Trophoblast cell (in vitro differentiated cells and primary cell): ENCODE data around the gene MRPL28.

Source experiments
- DNase-seq, 2 donors: peaks; one replicate each; pipeline ENCODE4 v3.0.0-alpha.2; 2016
- H2AFZ ChIP-seq: 2 replicates; pipeline ENCODE4 v1.6.1; 2013; ENCODE audit warnings: low read length, moderate library complexity, mild to moderate bottlenecking; ENCODE audit not compliant: insufficient read depth, poor library complexity
- H2AK5ac ChIP-seq: 2 replicates; pipeline ENCODE4 v1.6.1; 2013; ENCODE audit warnings: mild to moderate bottlenecking, low read length
- H2BK120ac ChIP-seq: 2 replicates; pipeline ENCODE4 v1.6.1; 2013; ENCODE audit warnings: low read length, mild to moderate bottlenecking, moderate library complexity; ENCODE audit not compliant: insufficient read depth, poor library complexity
- H2BK12ac ChIP-seq: 2 replicates; pipeline ENCODE4 v1.6.1; 2013; ENCODE audit warnings: mild to moderate bottlenecking, low read length, moderate library complexity
- H2BK5ac ChIP-seq: 2 replicates; pipeline ENCODE4 v1.6.1; 2013; ENCODE audit warnings: low read length, low read depth, moderate library complexity, mild to moderate bottlenecking; ENCODE audit not compliant: poor library complexity
- H3K14ac ChIP-seq: 2 replicates; pipeline ENCODE4 v1.6.1; 2013; ENCODE audit warnings: mild to moderate bottlenecking, low read length
- H3K18ac ChIP-seq: 2 replicates; pipeline ENCODE4 v1.6.1; 2013; ENCODE audit warnings: mild to moderate bottlenecking, low read length
- H3K23ac ChIP-seq: 2 replicates; pipeline ENCODE4 v1.6.1; 2013; ENCODE audit warnings: low read length
- H3K27ac ChIP-seq: 2 replicates; pipeline ENCODE4 v1.5.1; 2013; ENCODE audit warnings: low read depth, mild to moderate bottlenecking, inconsistent platforms, low read length, moderate library complexity
- H3K27me3 ChIP-seq: 2 replicates; pipeline ENCODE4 v1.6.1; 2013; ENCODE audit warnings: inconsistent platforms, mild to moderate bottlenecking, low read length, moderate library complexity; ENCODE audit not compliant: insufficient read depth
- H3K36me3 ChIP-seq, 2 experiments: 1 replicate in 1 of 2; 2 replicates in 1 of 2; pipeline ENCODE4 v1.6.1; 2013; ENCODE audit warnings: low read length in 2 of 2, mild to moderate bottlenecking in 2 of 2, moderate library complexity in 1 of 2; ENCODE audit not compliant: insufficient read depth in 2 of 2, control insufficient read depth in 1 of 2
- H3K4ac ChIP-seq: 2 replicates; pipeline ENCODE4 v1.6.1; 2013; ENCODE audit warnings: low read depth, mild to moderate bottlenecking, low read length, moderate library complexity
- H3K4me1 ChIP-seq, 2 experiments: 1 replicate in 1 of 2; 2 replicates in 1 of 2; pipeline ENCODE4 v1.6.1; 2013; ENCODE audit warnings: low read length in 2 of 2, mild to moderate bottlenecking in 2 of 2, moderate library complexity in 1 of 2; ENCODE audit not compliant: insufficient read depth in 2 of 2, control insufficient read depth in 1 of 2
- H3K4me2 ChIP-seq: 2 replicates; pipeline ENCODE4 v1.6.1; 2013; ENCODE audit warnings: inconsistent platforms, mild to moderate bottlenecking, low read length, moderate library complexity
- H3K4me3 ChIP-seq: 2 replicates; pipeline ENCODE4 v1.5.1; 2013; ENCODE audit warnings: mild to moderate bottlenecking, low read depth, low read length, inconsistent platforms
- H3K79me1 ChIP-seq: one replicate; pipeline ENCODE4 v1.6.1; 2013; ENCODE audit warnings: low read length
- H3K79me2 ChIP-seq: 2 replicates; pipeline ENCODE4 v1.6.1; 2013; ENCODE audit warnings: low read length, mild to moderate bottlenecking; ENCODE audit not compliant: control insufficient read depth, insufficient read depth, poor library complexity
- H3K9ac ChIP-seq: 2 replicates; pipeline ENCODE4 v1.6.1; 2013; ENCODE audit warnings: mild to moderate bottlenecking, low read length
- H3K9me3 ChIP-seq: 2 replicates; pipeline ENCODE4 v1.6.1; 2013; ENCODE audit warnings: low read depth, mild to moderate bottlenecking, control low read depth, inconsistent platforms, low read length; ENCODE audit not compliant: insufficient read depth
- H4K12ac ChIP-seq: 2 replicates; pipeline ENCODE4 v1.6.1; 2013; ENCODE audit warnings: low read depth, mild to moderate bottlenecking, low read length, moderate library complexity
- H4K8ac ChIP-seq: 2 replicates; pipeline ENCODE4 v1.6.1; 2013; ENCODE audit warnings: low read depth, mild to moderate bottlenecking, low read length, moderate library complexity
- H4K91ac ChIP-seq: one replicate; pipeline ENCODE4 v1.6.1; 2013; ENCODE audit warnings: low read depth, mild to moderate bottlenecking, low read length, moderate library complexity
- WGBS: extraction: QIAGEN DNeasy Blood & Tissue Kit; methylation state at CpG from one replicate; pipeline ENCODE4 v1.1.7; 2013; ENCODE audit warnings: missing lambda C conversion rate; ENCODE audit not compliant: insufficient read length, insufficient coverage; ENCODE audit errors: extremely low coverage; 5-methylcytosine and 5-hydroxymethylcytosine counted together

The MRPL28 gene

DNA sequence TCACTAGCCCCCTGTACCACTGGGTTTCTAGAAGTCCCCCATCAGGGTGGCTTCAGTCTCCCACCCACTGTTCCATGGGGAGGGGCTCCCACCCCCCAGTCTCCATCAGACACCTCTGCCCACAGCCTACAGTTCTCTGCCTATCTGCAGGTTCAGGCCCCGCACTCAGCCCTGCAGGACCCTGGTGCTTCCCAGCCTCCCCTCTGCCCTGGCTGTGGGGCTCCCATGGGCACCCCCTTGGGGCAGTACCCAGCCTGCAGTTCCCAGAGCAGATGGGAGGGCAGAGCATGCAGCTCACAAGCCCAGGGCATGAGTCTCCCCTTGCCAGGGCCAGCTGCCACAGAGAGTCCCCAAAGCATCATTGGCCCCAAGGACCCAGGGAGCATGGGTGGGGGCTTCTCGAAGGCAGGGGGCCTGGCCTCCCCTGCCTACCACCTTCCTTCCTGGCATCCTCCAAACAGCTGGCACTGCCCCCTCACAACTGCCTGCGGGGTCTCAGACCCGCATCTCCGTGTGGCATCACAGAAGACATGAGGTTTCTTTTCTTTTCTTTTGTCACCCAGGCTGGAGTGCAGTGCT lies 2.8 kb upstream of the MRPL28 start:
- H3K4me3 ChIP-seq = no peak overlapping the region
- no peaks in the 10 kb centered on the region for H3K79me2 ChIP-seq
- no peak overlapping the region for H3K18ac ChIP-seq
- WGBS = no CpG with 5 or more reads among the region's 5 CpGs
- H2AK5ac ChIP-seq = no peak overlapping the region
- H2BK12ac ChIP-seq = no peak overlapping the region
- no peak overlapping the region for H4K12ac ChIP-seq
- no peak overlapping the region for H3K14ac ChIP-seq
- H3K36me3 ChIP-seq = peaks cover 74 to 81% of the 10 kb centered on the region in 2 experiments
- no peak overlapping the region for H3K23ac ChIP-seq
- H3K27me3 ChIP-seq = no peaks in the 10 kb centered on the region
- H3K9me3 ChIP-seq = peaks cover 3% of the 10 kb centered on the region
- no peak for DNase-seq
- H2BK120ac ChIP-seq = no peak overlapping the region
- no peak overlapping the region for H3K4ac ChIP-seq
- H3K4me1 ChIP-seq = peaks cover 4 to 12% of the 10 kb centered on the region in 2 experiments
- H3K4me2 ChIP-seq = no peak overlapping the region
- no peak overlapping the region for H2AFZ ChIP-seq
- no peak overlapping the region for H2BK5ac ChIP-seq
- no peak overlapping the region for H4K91ac ChIP-seq
- no peaks in the 10 kb centered on the region for H3K79me1 ChIP-seq
- H4K8ac ChIP-seq = no peak overlapping the region
- H3K27ac ChIP-seq = no peak overlapping the region
- no peak overlapping the region for H3K9ac ChIP-seq

GRCh38 chr16:372302-372983 lies 2.1 kb upstream of the MRPL28 start:
- peaks cover 78 to 82% of the 10 kb centered on the region in 2 experiments for H3K36me3 ChIP-seq
- no peak overlapping the region for H3K4ac ChIP-seq
- H3K4me3 ChIP-seq = no peak overlapping the region
- H4K12ac ChIP-seq = no peak overlapping the region
- no peak overlapping the region for H2BK5ac ChIP-seq
- H3K14ac ChIP-seq = no peak overlapping the region
- H3K27ac ChIP-seq = no peak overlapping the region
- H2AK5ac ChIP-seq = no peak overlapping the region
- H3K9me3 ChIP-seq = peaks cover 3% of the 10 kb centered on the region
- H3K79me1 ChIP-seq = no peaks in the 10 kb centered on the region
- no peak overlapping the region for H4K8ac ChIP-seq
- H2AFZ ChIP-seq = no peak overlapping the region
- no peaks in the 10 kb centered on the region for H3K27me3 ChIP-seq
- no peak overlapping the region for H3K4me2 ChIP-seq
- no peak for DNase-seq
- H3K4me1 ChIP-seq = peaks cover 4 to 12% of the 10 kb centered on the region in 2 experiments
- no peak overlapping the region for H3K18ac ChIP-seq
- no peak overlapping the region for H3K23ac ChIP-seq
- H2BK120ac ChIP-seq = no peak overlapping the region
- H2BK12ac ChIP-seq = no peak overlapping the region
- H3K79me2 ChIP-seq = no peaks in the 10 kb centered on the region
- no CpG with 5 or more reads among the region's 19 CpGs for WGBS
- no peak overlapping the region for H3K9ac ChIP-seq
- H4K91ac ChIP-seq = no peak overlapping the region

DNA sequence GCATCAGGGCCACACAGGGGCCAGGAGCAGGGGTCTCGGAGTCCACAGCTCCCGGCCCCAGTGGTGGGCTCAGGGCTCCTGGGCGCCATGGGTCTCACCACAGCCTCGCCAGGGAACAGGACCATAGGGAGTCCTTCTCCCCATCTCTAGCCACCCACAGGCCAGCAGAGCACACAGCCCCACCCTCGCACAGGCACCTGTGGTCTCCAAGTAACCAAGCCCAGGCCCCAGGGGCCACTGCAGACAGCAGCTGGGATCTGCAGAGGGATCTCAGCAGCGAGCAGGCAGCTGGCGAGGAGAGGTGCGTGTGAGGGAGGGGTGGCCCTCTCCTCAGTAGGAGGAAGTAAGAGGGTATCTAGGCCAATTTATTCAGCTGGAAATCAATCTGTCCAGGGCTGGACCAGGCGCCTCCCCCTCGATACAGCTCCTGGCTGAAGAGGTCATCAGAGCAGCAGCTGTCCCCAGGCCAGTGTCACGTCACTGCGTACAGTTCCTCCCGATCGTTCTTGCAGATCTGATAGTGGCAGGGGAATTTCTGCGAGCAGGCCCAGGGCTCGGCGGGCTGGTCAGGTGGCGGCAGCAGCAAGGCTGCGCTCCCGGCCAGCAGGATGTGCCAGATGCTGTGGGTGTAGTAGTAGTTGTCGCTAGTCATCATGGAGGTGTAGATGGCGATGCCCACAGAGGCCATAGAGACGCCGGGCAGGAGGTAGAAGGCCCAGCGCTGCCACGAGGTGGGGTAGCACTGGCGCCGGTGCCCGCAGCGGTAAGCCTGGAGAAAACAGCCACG lies 1.4 kb upstream of the MRPL28 start:
- Histone ChIP-seq H2BK120ac (no peak overlapping the region), H3K18ac (no peak overlapping the region), H3K4me3 (peak overlapping the region; percentile 24), H2BK12ac (no peak overlapping the region), H3K23ac (no peak overlapping the region), H4K12ac (no peak overlapping the region), H2AFZ (no peak overlapping the region), H3K4ac (no peak overlapping the region), H3K14ac (no peak overlapping the region), H2AK5ac (no peak overlapping the region), H3K79me1 (no peaks in the 10 kb centered on the region), H3K36me3 (peaks cover 77 to 82% of the 10 kb centered on the region in 2 experiments), H3K4me1 (peaks cover 4 to 12% of the 10 kb centered on the region in 2 experiments), H3K9me3 (peaks cover 3% of the 10 kb centered on the region), H4K8ac (no peak overlapping the region), H3K79me2 (no peaks in the 10 kb centered on the region), H3K4me2 (no peak overlapping the region), H4K91ac (no peak overlapping the region), H3K27ac (no peak overlapping the region), H2BK5ac (no peak overlapping the region), H3K27me3 (no peaks in the 10 kb centered on the region), H3K9ac (no peak overlapping the region)
- peak; percentile 89 to 92 for DNase-seq
- no CpG with 5 or more reads among the region's 31 CpGs for WGBS

DNA sequence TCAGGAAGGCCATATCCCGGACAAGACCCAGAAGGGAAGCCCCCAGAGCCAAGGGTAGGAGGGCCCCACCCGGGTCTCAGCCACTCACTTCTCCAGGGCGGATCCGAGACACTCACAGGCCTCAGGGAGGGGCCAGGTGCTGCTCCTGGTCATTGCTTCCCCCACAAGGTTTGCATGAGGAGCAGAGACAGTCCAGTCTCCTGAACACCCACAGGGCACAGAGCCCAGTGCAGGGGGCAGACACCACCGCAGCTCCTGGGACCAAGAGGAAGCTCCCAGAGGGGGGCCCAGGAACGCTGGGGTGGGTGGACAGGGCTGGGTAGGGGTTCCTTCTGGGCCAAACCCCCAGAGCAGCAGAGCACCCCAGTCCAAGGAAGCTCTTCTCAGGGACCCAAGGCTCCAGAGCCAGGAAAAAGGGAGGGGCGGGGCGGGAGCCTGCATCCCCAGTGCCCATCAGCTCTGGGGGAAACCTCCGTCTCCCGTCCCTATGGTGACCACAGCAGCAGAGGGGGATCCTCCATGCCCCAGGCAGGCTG lies 709 bp upstream of the MRPL28 start:
- Histone ChIP-seq H3K4me2 (peak overlapping the region; percentile 49), H3K9ac (no peak overlapping the region), H3K36me3 (peaks cover 77 to 82% of the 10 kb centered on the region in 2 experiments), H2BK120ac (no peak overlapping the region), H2BK5ac (no peak overlapping the region), H2AFZ (no peak overlapping the region), H3K4me1 (peaks cover 4 to 12% of the 10 kb centered on the region in 2 experiments), H3K14ac (no peak overlapping the region), H3K79me1 (no peaks in the 10 kb centered on the region), H4K12ac (peak overlapping the region; percentile 40), H3K4me3 (no peak overlapping the region), H3K79me2 (no peaks in the 10 kb centered on the region), H3K27me3 (no peaks in the 10 kb centered on the region), H3K9me3 (no peaks in the 10 kb centered on the region), H4K8ac (peak overlapping the region; percentile 13), H4K91ac (peak overlapping the region; percentile 3), H3K18ac (no peak overlapping the region), H2AK5ac (peak overlapping the region; percentile 22), H2BK12ac (no peak overlapping the region), H3K23ac (no peak overlapping the region), H3K27ac (peak overlapping the region; percentile 19), H3K4ac (no peak overlapping the region)
- no peak for DNase-seq
- WGBS = no CpG with 5 or more reads among the region's 10 CpGs
